ENCODE results near the gene UVSSA. TPM values are rescaled to one million over a fixed set of nuclear protein-coding genes. Genes with fewer than 3 reads are reported as not detected.
"Not testable (repeated sequence)": the region's sequence is repeated elsewhere in the genome, so short reads cannot be mapped to it uniquely, and the experiment has no call there.

UVSSA gene
- total and polyA plus RNA-seq, 5 donors from 2014 or later: 2.1 to 42.9 (median 4.0) TPM

- Histone ChIP-seq H3K9me3 (ENCODE audit: control insufficient read depth in 2 of 2, low read length in 2 of 2) (no peaks in the 10 kb centered on the region), H3K27me3 (ENCODE audit: control insufficient read depth, insufficient read depth, low read length) (no peaks in the 10 kb centered on the region), H3K4me1 (ENCODE audit: control insufficient read depth, insufficient read depth, low read length, poor library complexity, severe bottlenecking) (no peaks in the 10 kb centered on the region), H3K36me3 (ENCODE audit: control insufficient read depth, insufficient read depth, low read length) (no peaks in the 10 kb centered on the region), H3K27ac (ENCODE audit: insufficient read depth, low read length, poor library complexity, severe bottlenecking) (no peak overlapping the region), H3K4me3 (ENCODE audit: low read depth, low read length) (no peak overlapping the region)
- no peak overlapping the region for H3K4me3 Mint-ChIP-seq
- ATAC-seq (ENCODE audit: low read depth in 2 of 2): no peak
- H3K4me1 Mint-ChIP-seq: peaks cover 0 to 8% (median 0%) of the 10 kb centered on the region in 4 donors
- no peak for DNase-seq
- H3K9me3 Mint-ChIP-seq: peaks cover 0 to 3% (median 0%) of the 10 kb centered on the region in 7 donors
- H3K27ac Mint-ChIP-seq: no peak overlapping the region
- no peaks in the 10 kb centered on the region for H3K36me3 Mint-ChIP-seq
- peaks cover 39% of the 10 kb centered on the region for H3K27me3 Mint-ChIP-seq
These were observed 71.7 kb downstream of the UVSSA start for GRCh38 chr4:1418494-1419285.

GRCh38 chr4:1419708-1420107 lies 72.7 kb downstream of the UVSSA start:
- Histone ChIP-seq H3K9me3 (ENCODE audit: control insufficient read depth in 2 of 2, low read length in 2 of 2) (no peaks in the 10 kb centered on the region), H3K36me3 (ENCODE audit: control insufficient read depth, insufficient read depth, low read length) (no peaks in the 10 kb centered on the region), H3K27ac (ENCODE audit: insufficient read depth, low read length, poor library complexity, severe bottlenecking) (no peak overlapping the region), H3K4me1 (ENCODE audit: control insufficient read depth, insufficient read depth, low read length, poor library complexity, severe bottlenecking) (no peaks in the 10 kb centered on the region), H3K27me3 (ENCODE audit: control insufficient read depth, insufficient read depth, low read length) (no peaks in the 10 kb centered on the region), H3K4me3 (ENCODE audit: low read depth, low read length) (no peak overlapping the region)
- no peak overlapping the region for H3K27ac Mint-ChIP-seq
- H3K9me3 Mint-ChIP-seq: peaks cover 0 to 3% (median 0%) of the 10 kb centered on the region in 7 donors
- DNase-seq (no peak), ATAC-seq (ENCODE audit: low read depth in 2 of 2) (no peak)
- H3K4me1 Mint-ChIP-seq: peaks cover 0 to 6% (median 0%) of the 10 kb centered on the region in 4 donors
- H3K4me3 Mint-ChIP-seq: no peak overlapping the region
- H3K27me3 Mint-ChIP-seq: peaks cover 39% of the 10 kb centered on the region
- no peaks in the 10 kb centered on the region for H3K36me3 Mint-ChIP-seq

GRCh38 chr4:1421657-1422056 lies 74.6 kb downstream of the UVSSA start:
- Histone ChIP-seq H3K27ac (ENCODE audit: insufficient read depth, low read length, poor library complexity, severe bottlenecking) (no peak overlapping the region), H3K4me1 (ENCODE audit: control insufficient read depth, insufficient read depth, low read length, poor library complexity, severe bottlenecking) (no peaks in the 10 kb centered on the region), H3K9me3 (ENCODE audit: control insufficient read depth in 2 of 2, low read length in 2 of 2) (no peaks in the 10 kb centered on the region), H3K27me3 (ENCODE audit: control insufficient read depth, insufficient read depth, low read length) (no peaks in the 10 kb centered on the region), H3K36me3 (ENCODE audit: control insufficient read depth, insufficient read depth, low read length) (no peaks in the 10 kb centered on the region), H3K4me3 (ENCODE audit: low read depth, low read length) (no peak overlapping the region)
- no peak overlapping the region for H3K4me3 Mint-ChIP-seq
- H3K36me3 Mint-ChIP-seq: no peaks in the 10 kb centered on the region
- peaks cover 35% of the 10 kb centered on the region for H3K27me3 Mint-ChIP-seq
- no peak for DNase-seq
- H3K4me1 Mint-ChIP-seq: no peaks in the 10 kb centered on the region
- peaks cover 0 to under 1% (median 0%) of the 10 kb centered on the region in 7 donors for H3K9me3 Mint-ChIP-seq
- H3K27ac Mint-ChIP-seq: peak overlapping the region in 1 of 3 donors; percentile 26
- no peak for ATAC-seq (ENCODE audit: low read depth in 2 of 2)

- no peak overlapping the region for H3K27ac ChIP-seq (ENCODE audit: insufficient read depth, low read length, poor library complexity, severe bottlenecking)
- no peaks in the 10 kb centered on the region for H3K36me3 ChIP-seq (ENCODE audit: control insufficient read depth, insufficient read depth, low read length)
- no peaks in the 10 kb centered on the region for H3K4me1 Mint-ChIP-seq
- no peak for ATAC-seq (ENCODE audit: low read depth in 2 of 2)
- H3K9me3 ChIP-seq (ENCODE audit: control insufficient read depth in 2 of 2, low read length in 2 of 2): no peaks in the 10 kb centered on the region
- DNase-seq: no peak
- H3K9me3 Mint-ChIP-seq: no peaks in the 10 kb centered on the region
- H3K4me3 ChIP-seq (ENCODE audit: low read depth, low read length): no peak overlapping the region
- H3K27me3 ChIP-seq (ENCODE audit: control insufficient read depth, insufficient read depth, low read length): no peaks in the 10 kb centered on the region
- H3K36me3 Mint-ChIP-seq: no peaks in the 10 kb centered on the region
- H3K27me3 Mint-ChIP-seq: peaks cover 17% of the 10 kb centered on the region
- no peaks in the 10 kb centered on the region for H3K4me1 ChIP-seq (ENCODE audit: control insufficient read depth, insufficient read depth, low read length, poor library complexity, severe bottlenecking)
- H3K4me3 Mint-ChIP-seq: no peak overlapping the region
- H3K27ac Mint-ChIP-seq: no peak overlapping the region
These were observed 80.0 kb downstream of the UVSSA start for GRCh38 chr4:1427010-1427409.

GRCh38 chr4:1443688-1444172 lies 96.7 kb downstream of the UVSSA start:
- H3K4me1 ChIP-seq (ENCODE audit: control insufficient read depth, insufficient read depth, low read length, poor library complexity, severe bottlenecking); H3K27me3 ChIP-seq (ENCODE audit: control insufficient read depth, insufficient read depth, low read length); H3K4me1 Mint-ChIP-seq; H3K36me3 ChIP-seq (ENCODE audit: control insufficient read depth, insufficient read depth, low read length); H3K9me3 ChIP-seq (ENCODE audit: control insufficient read depth in 2 of 2, low read length in 2 of 2); H3K36me3 Mint-ChIP-seq; ATAC-seq (ENCODE audit: low read depth in 2 of 2); H3K4me3 Mint-ChIP-seq; H3K27ac ChIP-seq (ENCODE audit: insufficient read depth, low read length, poor library complexity, severe bottlenecking); H3K4me3 ChIP-seq (ENCODE audit: low read depth, low read length); H3K27me3 Mint-ChIP-seq; H3K27ac Mint-ChIP-seq; H3K9me3 Mint-ChIP-seq; DNase-seq: not testable (repeated sequence)

Other genes with a start within 250 kb of the UVSSA start
- 3.2 TPM for gene RNF212, start 233.6 kb upstream of the UVSSA start, total RNA-seq
- gene RNF212, start 233.6 kb upstream of the UVSSA start, polyA plus RNA-seq: 1 to 10 TPM; 2.8 to 5.4 (median 3.2) TPM
- 23.9 TPM for gene SPON2, start 174.6 kb upstream of the UVSSA start, total RNA-seq
- 1 to 10 TPM; 3.4 to 8.1 (median 6.2) TPM for gene SPON2, start 174.6 kb upstream of the UVSSA start, polyA plus RNA-seq
- gene CTBP1, start 98.1 kb upstream of the UVSSA start, total RNA-seq: 198 TPM
- 10 to 100 TPM; 32.4 to 82.8 (median 52.0) TPM for gene CTBP1, start 98.1 kb upstream of the UVSSA start, polyA plus RNA-seq
- gene MAEA, start 57.3 kb upstream of the UVSSA start, total RNA-seq: 77.7 TPM
- gene MAEA, start 57.3 kb upstream of the UVSSA start, polyA plus RNA-seq: 10 to 100 TPM; 61.2 to 76.2 (median 66.2) TPM
- gene NKX1-1, start 59.2 kb downstream of the UVSSA start, total RNA-seq: not detected
- not detected for gene NKX1-1, start 59.2 kb downstream of the UVSSA start, polyA plus RNA-seq